Activated naive CD8-positive, alpha-beta T cell treated with anti-CD3 and anti-CD28 coated beads for 36 hours (primary cell): ENCODE measurements around the gene SCAF4. TPM values are rescaled to one million over a fixed set of nuclear protein-coding genes. Genes with fewer than 3 reads are reported as not detected.

Source experiments
- DNase-seq: peaks from one replicate; pipeline ENCODE4 v3.0.0; 2021
- H3K27ac Mint-ChIP-seq: one replicate; pipeline ENCODE4 v1.8.0; 2022; ENCODE audit warnings: mild to moderate bottlenecking, moderate library complexity, mixed read lengths
- H3K27me3 Mint-ChIP-seq: one replicate; pipeline ENCODE4 v1.8.0; 2022; ENCODE audit warnings: mild to moderate bottlenecking, mixed read lengths
- H3K36me3 Mint-ChIP-seq: one replicate; pipeline ENCODE4 v1.8.0; 2021; ENCODE audit warnings: mild to moderate bottlenecking, mixed read lengths
- H3K4me1 Mint-ChIP-seq: one replicate; pipeline ENCODE4 v1.8.0; 2021; ENCODE audit warnings: mixed read lengths
- H3K4me3 Mint-ChIP-seq: one replicate; pipeline ENCODE4 v1.8.0; 2022; ENCODE audit warnings: mild to moderate bottlenecking, moderate library complexity, mixed read lengths
- H3K9me3 Mint-ChIP-seq: one replicate; pipeline ENCODE4 v1.8.0; 2022; ENCODE audit warnings: mixed read lengths
- total RNA-seq, 2 experiments: library from RNA; stranded (reverse); gene quantifications; one replicate each; pipeline ENCODE4 v1.2.3, GENCODE V29; 2021

SCAF4 gene
- total RNA-seq, 2 experiments from 2014 or later = 50.3 to 55.4 TPM

- Mint-ChIP-seq H3K9me3 (no peaks in the 10 kb centered on the region), H3K4me3 (no peak overlapping the region), H3K27ac (no peak overlapping the region), H3K36me3 (peaks cover 39% of the 10 kb centered on the region), H3K27me3 (no peaks in the 10 kb centered on the region), H3K4me1 (peaks cover 31% of the 10 kb centered on the region)
- no peak for DNase-seq
Observed at GRCh38 chr21:31728191-31728590, 3.7 kb downstream of the SCAF4 start.

DNA sequence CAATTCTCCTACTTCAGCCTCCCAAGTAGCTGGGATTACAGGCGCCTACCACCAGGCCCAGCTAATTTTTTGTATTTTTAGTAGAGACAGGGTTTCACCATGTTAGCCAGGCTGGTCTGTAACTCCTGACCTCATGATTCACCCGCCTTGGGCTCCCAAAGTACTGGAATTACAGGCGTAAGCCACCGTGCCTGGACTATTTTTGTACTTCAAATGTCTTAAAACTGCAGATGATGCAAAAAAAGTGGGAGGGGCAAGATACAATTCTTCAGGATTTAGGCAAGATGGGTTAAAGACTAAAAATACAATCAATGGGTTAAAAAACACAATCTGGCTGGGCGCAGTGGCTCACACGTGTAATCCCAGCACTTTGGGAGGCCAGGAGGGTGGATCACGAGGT is 4.7 kb downstream of the SCAF4 start:
- Mint-ChIP-seq H3K4me3 (no peak overlapping the region), H3K4me1 (peaks cover 31% of the 10 kb centered on the region), H3K9me3 (no peaks in the 10 kb centered on the region), H3K27ac (no peak overlapping the region), H3K36me3 (peaks cover 39% of the 10 kb centered on the region), H3K27me3 (no peaks in the 10 kb centered on the region)
- no peak for DNase-seq

DNA sequence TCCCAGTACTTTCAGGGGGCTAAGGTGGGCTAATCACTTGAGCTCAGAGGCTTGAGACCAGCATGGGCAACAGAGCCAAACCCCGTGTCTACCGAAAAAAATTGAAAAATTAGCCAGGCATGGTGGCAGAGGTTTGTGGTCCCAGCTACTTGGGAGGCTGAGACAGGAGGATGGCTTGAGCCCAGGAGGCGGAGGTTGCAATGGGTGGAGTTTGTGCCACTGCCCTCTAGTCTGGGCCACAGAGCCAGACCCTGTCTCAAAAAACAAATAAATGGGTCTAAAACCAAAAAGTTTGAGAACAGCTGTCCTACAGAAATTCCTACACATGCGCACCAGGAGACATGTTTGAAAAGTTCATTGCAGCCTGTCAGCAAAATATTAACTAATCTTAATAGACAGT is 5.5 kb downstream of the SCAF4 start:
- peaks cover 40% of the 10 kb centered on the region for H3K36me3 Mint-ChIP-seq
- H3K9me3 Mint-ChIP-seq = no peaks in the 10 kb centered on the region
- peaks cover 38% of the 10 kb centered on the region for H3K4me1 Mint-ChIP-seq
- no peaks in the 10 kb centered on the region for H3K27me3 Mint-ChIP-seq
- H3K27ac Mint-ChIP-seq = no peak overlapping the region
- H3K4me3 Mint-ChIP-seq = no peak overlapping the region
- no peak for DNase-seq

DNA sequence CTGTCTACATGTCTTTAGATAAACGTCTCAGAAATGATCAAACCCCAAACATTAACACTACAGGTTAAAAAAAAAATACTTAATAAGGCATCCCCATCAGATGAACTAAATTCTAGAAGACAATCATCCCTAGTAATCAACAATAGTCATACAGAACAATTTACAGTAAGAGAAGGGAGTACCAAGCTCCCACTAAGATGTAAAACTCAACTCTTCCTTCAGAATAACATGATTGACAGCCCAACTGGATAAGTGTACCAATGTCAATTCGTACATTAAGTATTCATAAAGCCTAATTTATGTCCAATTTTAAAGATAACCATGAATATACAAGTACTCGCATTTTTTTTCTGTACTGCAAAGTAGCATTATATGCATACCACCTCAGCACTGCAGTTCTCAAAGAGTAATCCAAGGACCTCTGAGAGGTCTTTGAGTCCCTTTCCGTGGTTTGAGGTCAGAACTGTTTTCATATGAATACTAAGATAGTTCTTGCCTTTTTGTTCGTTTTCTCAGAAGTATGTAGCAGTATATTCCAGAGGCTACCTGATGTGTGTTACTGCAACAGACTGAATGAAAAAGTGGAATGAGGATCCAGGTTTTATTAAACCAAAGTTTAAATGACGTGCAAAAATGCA is 6.6 kb downstream of the SCAF4 start:
- Mint-ChIP-seq H3K27ac (peak overlapping the region; percentile 76), H3K27me3 (no peaks in the 10 kb centered on the region), H3K9me3 (no peaks in the 10 kb centered on the region), H3K36me3 (peaks cover 38% of the 10 kb centered on the region), H3K4me3 (peak overlapping the region; percentile 18), H3K4me1 (peaks cover 49% of the 10 kb centered on the region)
- DNase-seq = no peak

DNA sequence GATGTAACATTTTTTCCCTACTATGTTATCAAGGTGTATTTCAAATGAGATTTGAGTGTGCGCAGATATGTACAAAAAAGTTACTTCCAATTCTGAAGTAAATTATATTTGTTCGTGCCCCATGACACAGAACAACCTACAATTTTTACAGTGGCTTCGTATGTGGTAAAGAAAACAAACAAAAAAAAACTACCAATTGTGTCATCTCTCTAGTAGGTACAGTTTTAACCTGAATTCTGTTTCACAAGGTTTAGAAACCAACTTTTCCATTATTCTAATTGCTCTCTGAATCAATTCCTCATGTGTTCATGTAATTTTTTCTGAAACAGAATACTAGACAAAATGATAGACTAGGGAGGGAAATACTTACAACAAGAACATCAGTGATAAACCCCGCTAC is 7.4 kb downstream of the SCAF4 start:
- H3K9me3 Mint-ChIP-seq = peaks cover 2% of the 10 kb centered on the region
- no peaks in the 10 kb centered on the region for H3K27me3 Mint-ChIP-seq
- H3K36me3 Mint-ChIP-seq = peaks cover 36% of the 10 kb centered on the region
- peak overlapping the region; percentile 1 for H3K4me3 Mint-ChIP-seq
- peaks cover 52% of the 10 kb centered on the region for H3K4me1 Mint-ChIP-seq
- H3K27ac Mint-ChIP-seq = peak overlapping the region; percentile 10
- DNase-seq = no peak

GRCh38 chr21:31721381-31721780 is 10.5 kb downstream of the SCAF4 start:
- Mint-ChIP-seq H3K36me3 (peaks cover 31% of the 10 kb centered on the region), H3K4me1 (peaks cover 62% of the 10 kb centered on the region), H3K4me3 (no peak overlapping the region)

GRCh38 chr21:31720739-31721138 is 11.2 kb downstream of the SCAF4 start:
- peaks cover 68% of the 10 kb centered on the region for H3K4me1 Mint-ChIP-seq
- H3K36me3 Mint-ChIP-seq = peaks cover 29% of the 10 kb centered on the region
- H3K9me3 Mint-ChIP-seq = peaks cover 2% of the 10 kb centered on the region
- no peaks in the 10 kb centered on the region for H3K27me3 Mint-ChIP-seq
- no peak for DNase-seq
- H3K4me3 Mint-ChIP-seq = no peak overlapping the region
- H3K27ac Mint-ChIP-seq = no peak overlapping the region

More at GRCh38 chr21:31721381-31721780, 10.5 kb downstream of the SCAF4 start:
- Mint-ChIP-seq H3K27ac (no peak overlapping the region), H3K27me3 (no peaks in the 10 kb centered on the region), H3K9me3 (peaks cover 2% of the 10 kb centered on the region)
- no peak for DNase-seq

DNA sequence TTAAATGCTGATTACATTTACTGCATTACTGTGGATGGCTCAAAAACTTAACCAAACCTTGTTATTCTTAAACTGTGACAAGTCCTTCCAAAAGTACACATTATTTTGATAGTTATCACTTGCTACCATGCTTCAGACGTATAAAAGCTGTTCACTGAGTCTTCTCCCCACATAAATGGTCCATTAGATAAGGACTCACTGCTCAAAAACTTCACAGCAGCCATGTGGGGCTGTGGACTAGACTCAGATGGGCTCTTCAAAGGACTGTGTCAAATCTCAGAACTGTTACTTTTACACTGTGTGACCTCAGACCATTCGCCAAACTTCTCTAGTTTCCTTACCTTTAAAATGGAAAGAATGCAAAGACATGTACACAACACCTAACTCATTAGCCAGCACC is 11.6 kb downstream of the SCAF4 start:
- H3K4me3 Mint-ChIP-seq = no peak overlapping the region
- peaks cover 2% of the 10 kb centered on the region for H3K9me3 Mint-ChIP-seq
- no peak overlapping the region for H3K27ac Mint-ChIP-seq
- no peak for DNase-seq
- H3K27me3 Mint-ChIP-seq = no peaks in the 10 kb centered on the region
- peaks cover 27% of the 10 kb centered on the region for H3K36me3 Mint-ChIP-seq
- peaks cover 67% of the 10 kb centered on the region for H3K4me1 Mint-ChIP-seq

DNA sequence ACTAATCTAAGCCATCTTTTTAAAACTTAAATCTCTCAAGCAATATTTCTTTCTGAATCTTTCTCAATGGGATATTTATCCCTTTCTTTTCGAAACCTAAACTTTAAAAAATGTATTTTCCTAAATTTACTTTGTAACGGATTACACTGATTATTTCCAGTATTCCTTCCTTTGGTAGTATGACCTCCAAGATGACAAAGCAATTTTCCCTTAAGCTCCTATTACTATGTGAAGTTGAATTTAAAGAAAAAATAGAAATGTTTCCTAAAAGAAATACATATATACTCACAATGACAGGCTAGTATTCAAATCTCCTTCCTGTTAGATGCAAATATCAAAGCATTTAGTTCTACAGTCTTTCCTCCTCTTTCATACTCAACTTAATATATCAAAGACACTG is 15.8 kb downstream of the SCAF4 start:
- Mint-ChIP-seq H3K9me3 (peaks cover 2% of the 10 kb centered on the region), H3K36me3 (peaks cover 9% of the 10 kb centered on the region), H3K4me3 (no peak overlapping the region), H3K4me1 (peaks cover 68% of the 10 kb centered on the region), H3K27ac (no peak overlapping the region), H3K27me3 (no peaks in the 10 kb centered on the region)
- no peak for DNase-seq

DNA sequence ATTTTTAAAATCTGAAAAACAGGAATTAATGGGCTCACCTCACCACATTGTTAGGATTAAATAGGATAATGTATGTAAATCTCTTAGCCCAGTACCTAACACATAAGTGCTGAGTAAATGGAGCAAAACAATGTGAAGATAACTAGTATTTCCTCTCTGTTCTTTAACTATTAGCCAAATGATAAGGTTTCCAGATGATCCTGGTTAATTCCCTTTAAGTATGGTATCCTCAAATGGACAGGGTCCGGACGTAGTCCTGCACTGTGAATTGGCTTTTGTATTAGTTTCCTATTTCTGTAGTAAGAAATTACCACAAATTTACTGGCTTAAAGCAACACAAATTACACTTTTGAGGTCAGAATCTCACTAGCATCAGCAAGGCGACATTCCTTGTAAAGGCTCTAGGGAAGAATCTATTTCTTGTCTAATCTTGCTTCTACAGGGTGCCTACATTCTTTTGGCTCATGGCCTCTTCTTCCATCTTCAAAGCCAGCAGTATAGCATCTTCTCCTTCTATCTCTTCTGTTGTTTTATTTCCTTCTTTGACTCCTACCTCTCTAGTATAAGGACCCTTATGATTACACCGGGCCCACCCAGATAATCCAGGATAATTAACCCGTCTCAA is 17.1 kb downstream of the SCAF4 start:
- Mint-ChIP-seq H3K9me3 (peaks cover 2% of the 10 kb centered on the region), H3K4me1 (peaks cover 68% of the 10 kb centered on the region), H3K36me3 (peaks cover 7% of the 10 kb centered on the region), H3K4me3 (no peak overlapping the region), H3K27me3 (no peaks in the 10 kb centered on the region), H3K27ac (no peak overlapping the region)
- no peak for DNase-seq

- Mint-ChIP-seq H3K9me3 (no peaks in the 10 kb centered on the region), H3K4me1 (peaks cover 73% of the 10 kb centered on the region), H3K27me3 (no peaks in the 10 kb centered on the region), H3K27ac (peak overlapping the region; percentile 32), H3K36me3 (peaks cover 6% of the 10 kb centered on the region), H3K4me3 (no peak overlapping the region)
- no peak for DNase-seq
Observed at GRCh38 chr21:31713973-31714740, 17.8 kb downstream of the SCAF4 start.

GRCh38 chr21:31713115-31713514 is 18.8 kb downstream of the SCAF4 start:
- Mint-ChIP-seq H3K4me1 (peaks cover 75% of the 10 kb centered on the region), H3K4me3 (no peak overlapping the region), H3K27me3 (no peaks in the 10 kb centered on the region), H3K27ac (no peak overlapping the region), H3K9me3 (no peaks in the 10 kb centered on the region), H3K36me3 (peaks cover 5% of the 10 kb centered on the region)
- no peak for DNase-seq

DNA sequence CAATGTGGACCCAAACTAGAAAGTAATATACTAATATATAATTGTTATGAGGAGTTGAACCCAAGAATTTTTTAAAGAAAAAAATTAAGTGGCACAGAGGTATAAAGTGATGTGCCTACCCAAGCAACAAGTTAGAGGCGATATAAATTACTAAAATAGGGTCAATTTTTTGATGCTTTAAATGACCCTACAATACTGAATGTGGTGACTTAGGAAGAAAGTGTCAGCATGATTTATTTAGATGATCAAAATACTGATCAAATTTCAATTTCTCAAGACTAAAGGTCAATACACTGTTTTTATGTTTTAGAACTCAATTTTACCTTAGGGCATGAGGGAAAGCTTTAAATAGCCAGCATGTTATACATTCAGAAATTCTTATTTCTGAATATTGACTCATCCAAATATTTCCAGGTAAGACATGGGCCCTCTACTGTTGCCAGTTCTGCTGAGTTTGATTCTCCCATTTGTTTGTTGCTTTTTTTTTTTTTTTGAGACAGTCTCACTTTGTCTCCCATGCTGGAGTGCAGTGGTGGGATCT is 20.1 kb downstream of the SCAF4 start:
- Mint-ChIP-seq H3K27me3 (no peaks in the 10 kb centered on the region), H3K9me3 (no peaks in the 10 kb centered on the region), H3K4me1 (peaks cover 80% of the 10 kb centered on the region)

DNA sequence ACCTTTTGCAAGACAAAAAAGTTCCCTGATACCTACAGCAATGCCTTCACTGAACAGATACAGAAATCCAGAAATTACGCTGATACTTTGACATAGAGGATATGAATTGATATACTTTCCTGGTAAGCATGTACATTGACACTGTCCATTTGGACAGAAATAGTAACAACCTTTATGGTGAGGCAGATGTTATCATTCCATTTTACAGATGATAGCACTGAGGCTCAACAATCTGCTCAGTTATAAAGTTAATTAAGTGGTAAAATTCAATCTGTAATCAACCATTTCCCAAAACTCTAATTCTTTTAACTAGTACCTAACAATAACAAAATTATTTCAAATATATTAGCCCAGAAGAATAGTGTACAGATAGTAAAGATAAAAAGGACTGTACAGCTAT is 20.6 kb downstream of the SCAF4 start:
- DNase-seq = no peak
- Mint-ChIP-seq H3K27me3 (no peaks in the 10 kb centered on the region), H3K27ac (no peak overlapping the region), H3K9me3 (no peaks in the 10 kb centered on the region), H3K36me3 (peaks cover 14% of the 10 kb centered on the region), H3K4me3 (no peak overlapping the region), H3K4me1 (peaks cover 79% of the 10 kb centered on the region)

More for the DNA sequence above, 20.1 kb downstream of the SCAF4 start:
- Mint-ChIP-seq H3K27ac (no peak overlapping the region), H3K4me3 (no peak overlapping the region), H3K36me3 (peaks cover 14% of the 10 kb centered on the region)
- no peak for DNase-seq

DNA sequence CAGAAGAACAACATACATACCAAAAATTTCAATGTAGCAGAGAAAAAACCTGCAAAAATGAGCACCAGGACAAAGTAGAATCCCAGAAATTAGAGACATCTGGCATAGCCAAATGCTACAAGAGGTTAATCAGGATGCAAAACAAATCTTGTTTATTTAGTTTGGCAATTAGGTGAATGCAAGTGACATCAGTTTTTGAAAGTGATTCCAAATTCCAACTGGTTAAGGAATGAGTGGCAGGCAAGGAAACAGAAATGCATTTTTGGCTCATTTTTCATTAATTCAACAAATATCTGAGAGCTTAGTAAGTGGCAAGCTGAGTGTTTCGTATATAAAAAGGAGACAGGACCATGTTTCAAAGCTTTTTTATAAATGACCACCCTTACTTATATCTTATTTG is 21.3 kb downstream of the SCAF4 start:
- Mint-ChIP-seq H3K4me1 (peaks cover 74% of the 10 kb centered on the region), H3K9me3 (no peaks in the 10 kb centered on the region), H3K27me3 (no peaks in the 10 kb centered on the region), H3K36me3 (peaks cover 14% of the 10 kb centered on the region), H3K4me3 (no peak overlapping the region), H3K27ac (no peak overlapping the region)
- no peak for DNase-seq
